Right lobe of liver (tissue), 4 donors: ENCODE measurements around the gene CWH43.

Experiments used
- POLR2A ChIP-seq: fragments of 450-650 bp; IDR thresholded peaks from one replicate; pipeline ENCODE4 v1.6.1; 2017; ENCODE audit warnings: antibody characterized with exemption, mild to moderate bottlenecking
- TF ChIP-seq, protein P1 (sequence below), 4 donors: fragments of 200-600 bp in 3 of 4; fragments of 450-650 bp in 1 of 4; IDR thresholded peaks; one replicate each; pipeline versions ENCODE4 v1.5.1 to v1.8.0; 2016 to 2022; ENCODE audit warnings: antibody characterized with exemption in 4 of 4, mild to moderate bottlenecking in 2 of 4
- donor health status: DM: no; HTN: no; CAD: no.
- donor health status: DM: no; HTN: no; CAD: no.
- donor health status: DM: no; HTN: yes; CAD: no.

DNA sequence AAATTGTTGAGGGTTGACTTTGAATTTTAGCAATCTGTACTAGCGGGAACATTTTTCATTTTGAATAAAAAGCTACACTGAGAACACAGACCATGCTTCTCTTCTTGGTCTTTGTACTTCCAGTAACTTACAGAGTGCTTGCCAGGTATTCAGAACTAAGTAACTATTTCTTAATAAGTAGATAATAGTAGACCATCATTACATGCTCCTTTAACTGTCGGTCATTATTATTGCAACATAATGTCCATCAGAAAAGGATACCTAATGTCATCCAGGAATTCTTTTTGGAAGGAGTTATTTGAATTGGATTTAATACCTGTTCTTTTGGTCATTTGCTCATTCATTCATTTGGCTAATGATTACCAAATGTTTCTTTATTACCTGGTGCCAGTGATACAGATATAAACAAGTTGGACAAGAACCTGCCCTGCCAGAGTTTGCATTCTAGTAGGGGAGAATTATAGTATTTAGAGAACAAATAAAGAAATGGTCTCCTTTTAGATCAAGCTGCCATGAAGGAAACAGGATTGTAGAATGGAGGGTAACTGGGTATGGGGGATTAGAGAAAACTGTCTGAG, 32.7 kb downstream of the CWH43 start:
- TF ChIP-seq POLR2A, result no peak
- TF ChIP-seq, protein P1, sequence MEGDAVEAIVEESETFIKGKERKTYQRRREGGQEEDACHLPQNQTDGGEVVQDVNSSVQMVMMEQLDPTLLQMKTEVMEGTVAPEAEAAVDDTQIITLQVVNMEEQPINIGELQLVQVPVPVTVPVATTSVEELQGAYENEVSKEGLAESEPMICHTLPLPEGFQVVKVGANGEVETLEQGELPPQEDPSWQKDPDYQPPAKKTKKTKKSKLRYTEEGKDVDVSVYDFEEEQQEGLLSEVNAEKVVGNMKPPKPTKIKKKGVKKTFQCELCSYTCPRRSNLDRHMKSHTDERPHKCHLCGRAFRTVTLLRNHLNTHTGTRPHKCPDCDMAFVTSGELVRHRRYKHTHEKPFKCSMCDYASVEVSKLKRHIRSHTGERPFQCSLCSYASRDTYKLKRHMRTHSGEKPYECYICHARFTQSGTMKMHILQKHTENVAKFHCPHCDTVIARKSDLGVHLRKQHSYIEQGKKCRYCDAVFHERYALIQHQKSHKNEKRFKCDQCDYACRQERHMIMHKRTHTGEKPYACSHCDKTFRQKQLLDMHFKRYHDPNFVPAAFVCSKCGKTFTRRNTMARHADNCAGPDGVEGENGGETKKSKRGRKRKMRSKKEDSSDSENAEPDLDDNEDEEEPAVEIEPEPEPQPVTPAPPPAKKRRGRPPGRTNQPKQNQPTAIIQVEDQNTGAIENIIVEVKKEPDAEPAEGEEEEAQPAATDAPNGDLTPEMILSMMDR (IDR thresholded peaks at IDR 0.05), result no peak
